ENCODE data around the gene USP32.
A peak's percentile ranks its signal among the peaks of the same experiment; 100 is the strongest.
"Not testable (repeated sequence)": the region's sequence is repeated elsewhere in the genome, so short reads cannot be mapped to it uniquely, and the experiment has no call there.

USP32 gene

DNA sequence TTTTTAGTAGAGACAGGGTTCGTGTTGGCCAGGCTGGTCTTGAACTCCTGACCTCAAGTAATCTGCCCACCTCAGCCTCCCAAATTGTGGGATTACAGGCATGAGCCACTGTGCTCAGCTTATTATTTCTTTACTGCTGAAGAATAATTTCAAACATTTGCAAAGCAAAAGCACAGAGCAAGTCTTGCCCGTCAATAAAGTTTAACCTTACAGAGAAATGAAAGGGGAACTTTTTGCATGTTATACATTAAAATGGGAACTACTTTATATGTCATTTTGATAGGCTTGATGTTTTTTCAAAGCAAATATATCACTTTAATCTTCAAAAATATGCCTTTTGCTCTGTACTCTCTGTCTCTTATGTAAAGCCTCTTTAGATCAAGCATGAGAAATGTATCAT lies 173.2 kb downstream of the USP32 start:
- not testable (repeated sequence) for DNase-seq

GRCh38 chr17:60215895-60216294 lies 176.0 kb downstream of the USP32 start:
- DNase-seq = not testable (repeated sequence)

DNA sequence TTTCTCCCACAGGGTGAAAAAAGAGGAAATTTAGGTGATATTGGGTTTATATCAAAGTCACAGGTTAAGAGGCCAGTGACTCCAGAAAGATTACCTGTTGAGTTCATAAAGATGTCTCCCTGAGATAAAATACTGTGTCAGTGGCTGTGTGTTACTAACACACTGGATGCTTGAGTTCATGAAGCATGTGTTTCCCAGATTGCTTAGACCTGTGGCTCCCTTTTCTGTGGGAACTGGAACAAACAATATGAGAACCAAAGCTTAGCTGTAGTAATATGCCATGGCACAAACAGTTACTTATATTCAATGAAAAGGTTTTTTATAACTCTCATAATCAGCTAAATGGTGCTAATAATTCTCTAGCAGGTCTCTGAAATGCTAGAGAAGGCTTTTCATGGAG lies 180.7 kb downstream of the USP32 start:
- DNase-seq = not testable (repeated sequence)

DNA sequence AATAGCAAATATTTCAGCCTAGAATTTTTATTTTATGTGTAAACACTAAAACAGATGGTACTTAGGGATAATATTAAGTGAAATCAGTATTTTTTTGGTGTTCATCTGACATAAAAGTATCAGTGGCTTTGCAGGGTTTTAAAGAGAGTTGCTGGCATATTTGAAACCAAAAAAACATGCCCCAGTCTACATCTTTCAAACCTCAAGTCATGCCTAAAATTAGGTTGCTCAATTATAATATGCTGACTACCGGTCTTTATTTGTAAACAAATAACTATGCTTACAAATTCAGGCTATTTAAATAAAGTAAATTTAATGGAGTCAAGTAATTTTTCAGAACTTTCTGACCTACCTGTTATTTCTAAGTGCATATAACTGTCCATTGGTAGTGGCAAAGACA lies 183.6 kb downstream of the USP32 start:
- DNase-seq = not testable (repeated sequence)

DNA sequence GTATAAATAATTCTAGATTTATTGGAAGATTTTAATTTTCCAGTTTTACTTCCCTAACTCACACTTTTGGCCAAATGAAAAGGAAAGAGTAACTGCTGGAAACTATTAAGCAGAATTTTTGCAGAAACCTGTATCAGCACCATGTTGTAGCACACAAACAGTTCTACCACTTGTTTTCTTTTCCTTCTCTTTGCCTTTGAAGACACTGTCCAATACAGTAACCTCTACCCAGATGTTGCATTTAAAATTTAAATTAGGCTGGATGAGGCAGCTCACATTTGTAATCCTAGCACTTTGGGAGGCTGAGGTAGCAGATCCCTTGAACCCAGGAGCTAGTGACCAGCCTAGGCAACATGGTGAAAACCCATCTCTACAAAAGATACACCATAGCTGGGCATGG lies 186.2 kb downstream of the USP32 start:
- DNase-seq = not testable (repeated sequence)

DNA sequence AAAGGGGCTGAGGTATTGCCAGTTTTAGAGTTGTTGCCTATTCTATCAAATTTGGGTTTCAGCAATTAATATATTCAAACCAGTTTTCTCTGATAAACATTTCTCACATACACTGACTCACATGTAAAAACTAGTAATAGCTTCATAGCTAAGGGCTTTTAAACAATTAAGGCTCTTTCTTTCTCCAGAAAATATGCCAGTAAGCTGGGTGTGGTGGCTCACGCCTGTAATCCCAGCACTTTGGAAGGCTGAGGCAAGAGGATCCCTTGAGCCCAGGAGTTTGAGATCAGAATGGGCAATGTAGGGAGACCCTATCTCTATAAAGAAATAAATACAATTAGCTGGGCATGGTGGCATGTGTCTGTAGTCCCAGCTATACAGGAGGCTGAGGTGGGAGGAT lies 193.3 kb downstream of the USP32 start:
- not testable (repeated sequence) for DNase-seq

DNA sequence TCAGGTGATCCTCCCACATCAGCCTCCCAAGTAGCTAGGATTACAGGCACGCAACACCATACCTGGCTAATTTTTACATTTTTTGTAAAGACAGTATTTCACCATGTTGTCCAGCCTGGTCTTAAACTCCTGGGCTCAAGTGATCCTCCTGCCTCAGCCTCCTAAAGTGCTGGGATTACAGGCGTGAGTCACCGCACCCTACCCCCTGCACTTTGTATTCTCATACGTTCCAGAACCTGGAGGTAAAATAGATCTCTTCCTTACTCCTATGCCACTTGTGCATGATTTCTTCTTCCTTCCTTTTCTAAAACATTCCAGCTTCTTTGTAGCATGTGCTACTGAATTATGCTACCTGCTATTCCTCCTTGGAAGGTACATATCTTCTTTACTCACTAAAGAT lies 197.8 kb downstream of the USP32 start:
- not testable (repeated sequence) for DNase-seq

DNA sequence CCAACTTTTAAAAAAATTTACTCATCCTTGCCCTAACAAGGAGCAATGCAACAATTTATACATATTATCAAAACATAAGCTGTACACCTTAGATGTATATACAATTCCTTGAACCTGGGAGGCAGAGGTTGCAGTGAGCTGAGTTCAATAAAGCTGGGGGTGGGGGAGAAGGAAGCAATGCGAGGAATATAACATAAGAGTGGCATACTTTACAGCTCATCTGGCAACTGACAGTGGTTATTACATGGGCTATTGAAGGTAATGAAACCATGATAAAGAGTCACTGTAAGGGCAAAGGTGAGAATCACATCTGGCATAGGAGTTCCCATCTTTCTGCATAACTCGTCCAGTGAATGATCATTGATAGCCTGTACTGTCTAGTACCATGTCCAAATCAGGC lies 198.5 kb downstream of the USP32 start:
- DNase-seq = no peak

DNA sequence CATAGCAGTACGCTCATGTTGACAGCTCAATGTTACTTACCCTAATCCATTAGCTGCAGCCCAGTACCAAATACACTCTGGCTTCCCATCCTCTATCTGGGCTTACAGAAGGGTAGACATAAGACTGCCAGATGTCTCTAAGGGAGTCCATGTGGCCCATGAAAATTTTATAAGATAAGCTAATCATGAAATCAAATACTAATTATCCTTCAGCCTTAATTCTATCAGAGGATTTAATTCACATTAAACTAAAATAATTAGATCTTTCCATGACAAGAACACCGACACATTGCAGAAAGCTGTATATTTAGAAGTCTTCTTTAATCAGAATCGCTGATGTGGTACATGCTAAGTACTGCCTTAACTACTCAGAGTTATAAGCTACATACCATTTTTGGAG lies 198.9 kb downstream of the USP32 start:
- not testable (repeated sequence) for DNase-seq

DNA sequence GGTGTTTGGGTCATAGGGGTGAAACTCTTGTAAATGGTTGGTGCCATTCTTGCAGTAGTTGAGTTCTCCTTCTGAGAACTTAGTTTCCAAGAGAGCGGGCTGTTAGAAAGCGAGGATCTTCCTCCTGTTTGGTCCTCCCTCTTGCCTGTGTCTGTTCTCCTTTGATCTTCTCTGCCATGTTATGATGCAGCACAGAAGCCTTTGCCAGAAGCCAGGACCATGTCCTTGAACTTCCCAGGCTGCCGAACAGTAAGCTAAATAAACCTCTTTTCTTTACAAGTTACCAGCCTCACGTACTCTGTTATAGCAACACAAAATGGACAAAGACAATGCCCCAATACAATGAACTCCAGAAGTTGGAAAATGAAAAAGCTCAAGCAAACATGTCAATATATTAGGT lies 201.9 kb downstream of the USP32 start:
- not testable (repeated sequence) for DNase-seq

DNA sequence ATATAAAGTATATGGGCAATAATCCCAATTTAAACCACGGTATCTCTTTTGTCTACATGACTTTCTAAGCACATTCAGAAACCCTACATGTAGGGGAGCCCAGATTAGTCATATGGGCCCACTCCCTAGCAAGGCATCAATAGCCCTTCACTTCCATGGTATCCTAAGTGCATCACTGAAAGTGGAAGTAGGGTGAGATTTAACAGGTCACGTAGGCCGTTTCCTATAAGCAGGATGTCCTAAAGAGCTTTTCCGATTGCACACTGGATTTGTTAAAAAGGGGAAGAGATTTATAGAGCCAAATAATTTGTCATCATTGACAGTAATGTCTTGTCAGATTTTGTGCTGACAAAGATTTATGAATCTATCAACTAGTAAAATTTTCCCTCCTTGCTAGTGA lies 203.2 kb downstream of the USP32 start:
- no peak for DNase-seq

DNA sequence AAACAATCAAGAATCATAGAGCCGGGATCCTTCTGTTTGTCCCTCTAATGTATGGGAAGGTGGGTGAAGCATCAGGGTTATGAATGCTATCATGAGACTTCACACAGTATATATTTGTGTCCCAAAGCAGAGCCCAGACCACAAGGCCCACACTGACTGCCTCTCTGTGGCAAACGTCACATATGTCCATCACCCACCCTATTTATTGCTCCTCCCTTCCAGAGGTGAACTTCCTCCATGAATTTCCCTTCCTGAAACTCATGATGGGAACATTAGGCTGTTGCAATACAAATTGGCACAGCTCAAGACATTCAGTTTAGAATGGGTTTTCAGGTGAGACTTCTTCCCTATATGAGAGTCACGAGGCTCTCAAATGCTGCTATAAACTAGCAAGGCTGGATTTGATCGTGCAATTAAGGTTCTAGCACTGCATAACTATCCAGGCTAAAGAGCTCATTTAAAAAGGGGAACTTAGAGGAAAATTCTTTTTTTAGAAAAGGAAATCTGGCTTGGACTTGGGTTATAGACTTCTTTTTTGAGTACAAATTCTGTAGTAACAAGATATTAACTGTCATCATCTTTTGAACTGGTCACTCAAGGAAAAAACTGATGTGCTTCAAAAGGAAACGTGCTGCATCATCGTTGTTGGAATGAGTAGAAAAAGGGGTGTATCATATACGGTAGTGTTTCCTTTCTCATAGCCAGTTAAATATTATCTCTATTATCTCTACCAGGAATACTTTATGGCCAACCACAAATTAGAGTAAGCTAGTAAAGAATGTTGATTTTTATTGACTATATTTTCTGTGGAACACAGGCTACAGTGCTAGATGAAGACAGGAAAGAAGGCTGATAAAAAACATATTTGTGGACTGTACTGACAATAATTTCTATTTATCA lies 204.8 kb downstream of the USP32 start:
- peak; percentile 58 for DNase-seq

GRCh38 chr17:60186372-60186771 lies 205.6 kb downstream of the USP32 start:
- DNase-seq = not testable (repeated sequence)

DNA sequence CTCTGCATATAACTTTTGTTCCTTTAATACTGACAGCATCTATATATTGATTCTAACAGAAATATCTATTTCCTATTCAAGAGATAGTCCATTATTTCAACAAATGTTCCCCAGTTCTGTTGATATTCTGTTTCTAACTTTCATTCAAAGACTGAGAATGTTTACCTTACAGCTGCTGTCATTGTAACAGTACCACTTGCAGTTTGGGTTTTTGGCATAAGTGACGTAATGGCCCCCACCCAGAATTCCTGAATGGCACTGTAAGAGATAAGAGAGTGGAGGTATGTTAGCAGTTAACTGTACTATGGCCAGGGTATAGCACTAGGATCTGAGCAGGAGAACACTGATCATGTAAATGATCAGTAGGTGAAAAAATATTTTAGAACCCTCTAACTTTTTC lies 211.6 kb downstream of the USP32 start:
- not testable (repeated sequence) for DNase-seq

GRCh38 chr17:60178180-60178579 lies 213.8 kb downstream of the USP32 start:
- not testable (repeated sequence) for DNase-seq

- DNase-seq = not testable (repeated sequence)
Observed at GRCh38 chr17:60176763-60177162, 215.2 kb downstream of the USP32 start.

DNA sequence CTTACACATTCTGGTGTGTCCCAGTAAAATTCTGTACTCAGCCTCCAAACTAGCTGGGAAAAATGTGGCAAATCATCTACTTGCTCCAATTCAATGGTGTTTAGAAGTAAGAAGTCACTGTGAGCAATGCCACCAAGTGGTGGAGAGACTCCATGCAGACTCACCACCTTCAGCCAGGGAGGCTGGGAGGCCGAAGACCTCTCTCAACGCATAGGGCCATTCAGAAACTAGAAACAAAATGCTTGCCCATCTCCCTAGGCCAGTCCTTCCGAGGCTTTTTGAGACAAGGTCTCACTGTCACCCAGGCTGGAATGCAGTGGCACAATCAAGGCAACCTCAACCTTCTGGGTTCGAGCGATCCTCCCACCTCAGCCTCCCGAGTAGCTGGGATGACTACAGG lies 217.2 kb downstream of the USP32 start:
- not testable (repeated sequence) for DNase-seq

GRCh38 chr17:60174035-60174434 lies 217.9 kb downstream of the USP32 start:
- DNase-seq = no peak

DNA sequence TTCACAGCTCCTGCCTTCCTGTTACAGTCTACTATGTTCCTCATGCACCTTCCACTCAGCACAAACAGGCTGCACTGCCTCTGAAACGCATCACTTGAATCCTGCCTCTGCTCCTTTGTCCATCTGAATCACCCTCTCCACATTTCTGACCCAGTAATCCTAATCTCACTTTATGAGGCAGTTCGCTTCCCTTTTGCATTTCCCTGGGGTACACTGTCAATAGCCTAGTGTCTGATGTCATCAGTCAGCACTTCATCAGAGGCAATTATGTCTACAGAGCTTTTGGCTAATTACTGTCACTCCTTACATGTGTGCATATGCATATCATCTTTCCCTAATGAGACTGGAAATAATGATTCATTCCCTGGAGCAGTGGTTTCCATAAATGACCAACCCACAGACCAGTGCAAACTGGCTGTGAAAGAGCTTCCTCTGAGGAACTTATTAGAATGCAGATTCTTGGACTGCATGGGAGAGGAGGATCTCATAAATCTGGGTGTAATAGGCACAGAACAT lies 218.6 kb downstream of the USP32 start:
- no peak for DNase-seq

DNA sequence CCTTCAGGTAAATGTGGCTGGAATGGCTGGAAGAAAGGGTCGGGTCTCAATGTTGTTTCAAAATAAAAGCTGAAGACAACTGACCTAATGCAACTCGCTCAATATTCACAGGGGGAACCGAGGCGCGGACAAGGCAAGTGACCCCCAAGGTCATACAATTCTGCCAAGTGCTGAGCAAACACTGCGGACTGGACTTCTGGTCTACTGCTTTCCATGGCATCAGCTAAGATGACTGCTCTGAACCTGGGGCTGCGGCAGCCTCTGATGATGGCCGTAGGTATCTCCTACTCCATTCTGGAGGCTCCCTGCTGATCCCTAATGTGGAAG lies 220.2 kb downstream of the USP32 start:
- no peak for DNase-seq

DNA sequence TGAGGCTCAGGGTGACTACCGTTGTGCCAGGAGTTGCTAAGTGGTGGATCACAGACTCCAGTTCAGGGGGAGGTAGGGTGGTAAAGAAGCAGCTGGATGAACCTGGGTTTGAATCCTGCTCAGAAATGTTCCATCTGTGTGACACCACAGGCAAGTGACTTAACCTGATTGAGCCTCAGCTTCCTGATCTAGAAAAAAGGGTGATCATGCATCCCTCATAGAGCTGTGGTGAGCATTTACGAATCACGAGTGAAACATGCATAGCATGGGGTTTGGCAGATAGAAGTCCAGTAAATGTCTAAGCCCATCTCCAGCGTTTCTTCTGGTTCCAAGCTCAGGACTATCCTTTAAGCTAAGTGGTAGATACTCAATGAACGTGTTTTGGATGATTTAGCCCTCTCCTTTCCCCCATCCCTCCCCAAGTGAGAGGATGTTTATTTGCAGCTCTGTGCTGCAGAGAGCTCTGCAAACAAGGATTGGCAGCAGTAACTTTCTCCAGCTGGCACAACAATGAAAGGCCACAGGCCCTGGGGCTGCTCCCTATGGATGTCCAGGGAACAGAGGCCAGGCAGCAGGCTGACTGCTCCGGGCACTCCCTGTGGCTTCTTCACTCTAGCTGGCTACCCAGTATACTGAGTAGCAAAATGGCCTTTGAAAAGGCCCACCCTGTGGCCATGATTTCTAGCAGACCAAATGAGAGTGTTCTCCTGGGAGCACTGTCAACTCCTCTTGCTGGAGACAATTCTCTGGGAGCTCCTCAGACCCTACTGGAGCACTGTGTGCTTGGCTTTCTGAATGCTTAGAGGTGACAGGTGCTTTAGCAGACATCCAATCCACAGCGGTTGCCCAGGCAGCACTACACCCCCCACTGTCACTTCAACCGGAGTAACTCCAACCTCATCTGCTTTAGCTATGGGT lies 220.8 kb downstream of the USP32 start:
- DNase-seq = no peak

GRCh38 chr17:60169921-60170817 lies 221.8 kb downstream of the USP32 start:
- peak; percentile 12 for DNase-seq
